Mammary epithelial cell (primary cell): Measurements from ENCODE around the gene DTNB.

Source experiments
- CTCF ChIP-seq, 2 donors: IDR thresholded peaks in 1 of 2; conservative IDR thresholded peaks in 1 of 2; 2 replicates each; pipeline ENCODE4 v1.5.1; 2011 to 2012; ENCODE audit warnings: inconsistent platforms in 2 of 2, low read length in 2 of 2, mild to moderate bottlenecking in 2 of 2, control low read depth in 1 of 2, low read depth in 1 of 2; ENCODE audit not compliant: insufficient read depth in 1 of 2; ENCODE audit errors: extremely low read depth in 1 of 2
- EZH2 ChIP-seq: IDR thresholded peaks from 2 replicates; pipeline ENCODE4 v1.6.1; 2012; ENCODE audit warnings: low read length, inconsistent platforms, borderline replicate concordance

DNA sequence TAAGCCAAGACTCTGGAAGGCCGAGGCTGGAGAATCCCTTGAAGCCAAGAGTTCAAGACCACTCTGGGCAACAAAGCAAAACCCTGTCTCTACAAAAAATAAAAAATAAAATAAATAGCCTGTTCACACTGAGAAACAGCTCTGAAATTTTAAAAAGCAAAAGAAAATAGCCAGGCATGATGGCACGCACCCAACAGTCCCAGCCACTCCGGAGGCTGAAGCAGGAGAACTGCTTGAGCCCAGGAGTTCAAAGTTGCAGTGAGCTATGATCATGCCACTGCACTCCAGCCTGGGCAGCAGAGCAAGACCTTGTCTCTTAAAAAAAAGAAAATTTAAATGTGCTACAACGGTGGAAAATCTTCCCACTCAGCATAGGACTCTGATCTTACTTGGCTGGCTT lies 52.7 kb downstream of the DTNB start:
- no peak for TF ChIP-seq CTCF (conservative IDR thresholded peaks at IDR 0.05 in 1 of 2, IDR thresholded peaks at IDR 0.05 in 1 of 2; ENCODE audit: extremely low read depth in 1 of 2, insufficient read depth in 1 of 2, low read depth in 1 of 2, low read length in 2 of 2)
- no peak for TF ChIP-seq EZH2
